Umbilical cord (tissue), 2 donors: ENCODE measurements around the gene RNF186. TPM values are rescaled to one million over a fixed set of nuclear protein-coding genes. Genes with fewer than 3 reads are reported as not detected.
"Not testable (repeated sequence)": the region's sequence is repeated elsewhere in the genome, so short reads cannot be mapped to it uniquely, and the experiment has no call there.

ENCODE experiments used
- DNase-seq: peaks from one replicate; pipeline ENCODE4 v3.0.0-alpha.2; 2015; ENCODE audit warnings: low spot score
- total RNA-seq: library from RNA; depleted of rRNA; stranded (reverse); fragments of >200 nt; gene quantifications from one replicate; pipeline ENCODE4 v1.2.3, GENCODE V29; 2014; ENCODE audit warnings: low replicate concordance; ENCODE audit not compliant: insufficient read depth

The RNF186 gene, protein sequence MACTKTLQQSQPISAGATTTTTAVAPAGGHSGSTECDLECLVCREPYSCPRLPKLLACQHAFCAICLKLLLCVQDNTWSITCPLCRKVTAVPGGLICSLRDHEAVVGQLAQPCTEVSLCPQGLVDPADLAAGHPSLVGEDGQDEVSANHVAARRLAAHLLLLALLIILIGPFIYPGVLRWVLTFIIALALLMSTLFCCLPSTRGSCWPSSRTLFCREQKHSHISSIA
- total RNA-seq, result not detected

DNA sequence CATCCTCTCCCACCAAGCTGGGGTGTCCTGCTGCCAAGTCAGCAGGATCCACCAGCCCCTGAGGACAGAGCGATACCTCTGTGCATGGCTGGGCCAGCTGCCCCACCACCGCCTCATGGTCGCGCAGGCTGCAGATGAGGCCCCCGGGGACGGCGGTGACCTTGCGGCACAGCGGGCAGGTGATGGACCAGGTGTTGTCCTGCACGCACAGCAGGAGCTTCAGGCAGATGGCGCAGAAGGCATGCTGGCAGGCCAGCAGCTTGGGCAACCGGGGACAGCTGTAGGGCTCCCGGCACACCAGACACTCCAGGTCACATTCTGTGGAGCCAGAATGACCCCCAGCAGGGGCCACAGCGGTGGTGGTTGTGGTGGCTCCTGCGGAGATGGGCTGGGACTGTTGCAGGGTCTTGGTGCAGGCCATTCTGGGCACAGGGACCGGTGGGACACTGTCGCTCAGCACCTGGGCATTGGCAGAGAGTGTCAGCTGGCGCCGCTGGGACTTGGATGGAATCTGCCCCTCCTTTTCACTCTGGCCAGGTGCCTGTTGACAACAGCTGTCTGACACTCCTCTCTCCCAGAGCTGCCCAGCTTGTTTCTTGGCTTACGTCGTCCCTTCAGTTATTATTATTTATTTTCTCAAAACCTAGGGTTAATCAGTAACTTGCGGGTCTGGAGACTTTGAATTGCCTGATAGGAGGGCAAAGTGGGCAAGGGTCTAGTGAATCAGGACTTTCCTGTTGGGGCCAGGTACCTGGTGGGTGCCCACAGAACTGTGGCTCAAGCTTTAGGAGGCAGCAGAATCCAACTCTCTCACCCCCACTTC lies at the start of gene RNF186:
Gene RNF186 (minus strand): TSS at position 603 of the 823 bp plus-strand sequence. CDS start 182 bp downstream, at position 421.
- DNase-seq, result no peak

DNA sequence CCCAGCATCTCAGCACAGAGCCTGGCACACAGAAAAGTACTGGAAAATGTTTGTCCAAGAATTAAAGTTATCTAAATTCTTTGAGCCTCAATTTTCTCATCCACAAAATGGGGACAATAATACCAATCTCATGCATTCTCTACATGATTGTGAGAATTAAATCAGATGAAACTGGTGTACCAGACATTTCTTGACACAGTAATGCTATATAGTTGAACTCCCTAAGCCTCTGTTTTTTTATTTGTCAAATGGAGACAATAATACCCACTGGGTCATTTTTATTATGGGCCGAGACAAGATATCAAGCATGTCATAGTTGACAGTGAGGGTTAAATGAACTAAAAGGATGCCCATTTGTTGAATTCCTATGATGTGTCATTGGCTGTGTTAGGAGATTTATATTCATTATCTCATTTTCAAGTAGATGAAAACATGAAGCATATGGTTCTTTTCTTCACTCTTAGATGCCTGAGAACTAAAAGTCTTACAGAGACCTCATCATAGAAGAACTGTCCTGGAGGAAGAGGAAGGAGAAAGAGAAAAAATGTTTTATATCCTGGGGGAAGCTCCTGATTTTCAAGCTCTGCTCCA lies 49.6 kb upstream of the RNF186 start:
- no peak for DNase-seq

DNA sequence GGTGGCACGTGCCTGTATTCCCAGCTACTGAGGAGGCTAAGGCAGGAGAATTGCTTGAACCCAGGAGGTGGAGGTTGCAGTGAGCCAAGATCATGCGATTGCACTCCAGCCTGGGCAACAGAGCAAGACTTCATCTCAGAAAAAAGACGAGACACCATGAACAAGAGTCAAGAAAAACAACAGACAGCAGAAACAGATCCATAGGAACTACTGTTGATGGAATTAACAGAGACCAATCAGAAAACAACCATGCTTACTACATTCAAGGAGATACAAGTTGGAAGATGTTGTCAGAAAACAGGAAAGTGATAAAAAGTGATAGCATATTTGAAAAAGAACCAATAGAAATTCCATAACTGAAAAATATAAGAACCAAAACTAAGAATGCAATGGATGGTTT lies 47.9 kb upstream of the RNF186 start:
- no peak for DNase-seq

DNA sequence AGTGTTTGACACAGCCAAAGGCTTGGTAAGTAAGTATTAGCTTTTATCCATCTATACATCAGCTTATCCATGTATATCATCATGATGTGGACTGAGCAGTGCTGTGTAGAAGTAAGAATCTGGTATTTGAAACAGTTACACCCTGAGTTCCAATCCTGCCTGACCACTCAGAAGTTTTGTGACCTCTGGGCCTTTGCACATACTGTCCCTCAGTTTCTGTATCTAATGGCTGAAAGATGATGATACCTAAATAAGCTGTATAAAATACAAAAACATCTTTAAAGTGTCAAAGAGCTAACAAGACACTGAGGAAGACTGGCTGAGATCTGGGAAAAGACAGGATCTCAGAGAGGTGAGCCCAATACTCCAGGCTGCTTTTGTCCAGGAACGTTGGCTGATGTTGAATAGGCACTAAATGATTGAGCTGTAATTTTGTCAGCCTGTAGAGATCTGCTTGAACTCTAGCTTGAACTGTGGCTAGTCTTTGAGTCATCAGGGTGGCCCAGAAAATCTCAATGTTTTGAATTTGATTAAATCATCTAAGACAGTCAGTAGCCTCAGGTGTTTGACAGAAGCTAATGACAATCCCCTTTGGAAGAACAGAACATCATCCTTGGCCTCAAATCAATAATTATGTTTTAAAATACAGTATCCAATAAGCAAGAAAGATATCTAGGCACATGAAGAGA lies 46.9 kb upstream of the RNF186 start:
- DNase-seq, result no peak

DNA sequence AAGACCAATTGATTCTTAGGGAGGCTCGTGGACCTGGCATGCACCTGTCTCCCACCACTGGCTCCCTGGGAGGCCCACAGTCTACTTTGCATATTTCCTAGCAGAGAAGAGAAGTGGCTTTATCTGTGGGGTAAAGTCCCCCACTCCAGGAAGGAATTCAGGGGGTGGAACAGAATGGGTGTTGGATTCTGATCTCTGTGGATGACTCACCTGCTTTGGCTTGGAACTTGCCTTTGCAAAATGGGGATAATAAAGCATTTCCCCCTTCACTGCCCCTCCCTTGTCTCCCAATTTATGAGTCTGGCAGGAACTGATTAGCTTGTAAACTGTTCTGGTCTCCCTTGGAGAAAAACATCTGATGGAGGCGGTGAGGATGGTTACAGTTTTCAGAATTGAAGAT lies 46.0 kb upstream of the RNF186 start:
- no peak for DNase-seq

DNA sequence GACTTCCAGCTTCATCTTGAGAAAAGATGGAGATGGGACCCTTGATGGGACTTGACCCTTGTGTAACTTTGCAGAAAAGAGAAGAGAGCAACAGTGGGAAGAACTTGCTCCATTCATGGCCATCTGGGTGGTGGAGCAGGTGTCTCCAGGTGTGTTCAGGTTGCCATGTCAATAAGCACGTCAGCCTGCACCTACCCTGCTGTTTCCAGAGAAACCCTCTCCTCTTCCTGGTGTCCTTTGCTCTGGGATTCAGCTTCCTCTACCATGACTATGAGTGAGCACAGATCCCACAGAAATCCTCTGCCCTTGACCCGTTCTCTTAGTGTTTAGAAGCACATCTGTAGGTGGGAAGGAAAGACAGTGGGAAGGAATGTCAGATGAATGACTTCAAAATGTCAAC lies 45.3 kb upstream of the RNF186 start:
- no peak for DNase-seq

DNA sequence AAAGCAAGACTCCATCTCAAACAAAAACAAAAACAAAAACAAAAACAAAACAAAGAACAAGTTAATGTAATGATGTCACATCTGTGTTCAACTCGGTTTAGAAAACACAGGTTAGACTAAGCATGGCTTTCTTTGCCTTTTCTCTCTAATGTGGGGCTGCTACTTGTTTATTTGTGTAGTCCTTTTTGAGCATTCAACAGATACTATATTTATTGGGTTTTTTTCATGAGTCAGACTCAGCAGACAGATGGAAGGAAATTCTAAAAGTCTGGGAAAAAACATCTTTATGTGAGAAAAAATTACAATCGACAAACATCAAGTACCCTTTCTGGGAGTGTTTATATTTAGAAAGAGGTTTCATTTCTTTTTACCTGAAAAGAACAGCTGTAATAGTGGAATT lies 44.8 kb upstream of the RNF186 start:
- DNase-seq, result no peak

DNA sequence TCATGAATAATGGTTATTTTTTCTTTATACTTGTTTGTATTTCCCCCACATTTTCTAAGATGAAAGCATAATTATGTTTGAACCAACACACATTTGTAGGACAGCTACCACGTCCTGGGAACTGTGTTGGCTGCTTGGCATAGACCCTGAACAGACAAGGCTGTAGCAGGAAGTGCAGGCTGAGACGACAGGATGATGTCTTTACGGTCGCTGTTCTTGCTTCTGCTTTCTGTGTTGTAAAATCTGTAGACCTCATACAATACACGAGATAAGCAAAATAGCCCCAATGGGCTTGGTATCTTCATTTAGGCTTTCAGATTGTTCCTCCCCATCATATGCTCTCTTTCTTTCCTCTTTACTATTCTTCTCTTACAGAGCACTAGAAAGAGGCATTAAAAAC lies 43.8 kb upstream of the RNF186 start:
- DNase-seq, result no peak

DNA sequence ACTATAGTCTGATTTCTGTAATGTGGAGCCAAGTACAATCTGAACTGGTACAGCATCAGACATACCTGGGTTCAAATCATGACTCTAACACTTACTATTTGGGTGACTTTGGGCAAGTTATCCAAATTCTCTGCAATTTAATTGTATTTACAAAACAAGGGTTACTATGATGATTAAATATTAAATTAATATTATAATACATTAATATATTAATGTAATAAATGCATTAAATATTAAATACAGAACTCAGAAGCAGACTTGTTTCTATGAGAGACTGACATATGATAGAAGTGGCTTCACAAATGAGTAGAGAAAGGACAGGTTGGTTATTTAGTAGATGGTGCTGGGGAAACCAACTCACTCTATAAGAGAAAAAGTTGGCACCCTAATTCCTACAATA lies 39.8 kb upstream of the RNF186 start:
- DNase-seq, result no peak

DNA sequence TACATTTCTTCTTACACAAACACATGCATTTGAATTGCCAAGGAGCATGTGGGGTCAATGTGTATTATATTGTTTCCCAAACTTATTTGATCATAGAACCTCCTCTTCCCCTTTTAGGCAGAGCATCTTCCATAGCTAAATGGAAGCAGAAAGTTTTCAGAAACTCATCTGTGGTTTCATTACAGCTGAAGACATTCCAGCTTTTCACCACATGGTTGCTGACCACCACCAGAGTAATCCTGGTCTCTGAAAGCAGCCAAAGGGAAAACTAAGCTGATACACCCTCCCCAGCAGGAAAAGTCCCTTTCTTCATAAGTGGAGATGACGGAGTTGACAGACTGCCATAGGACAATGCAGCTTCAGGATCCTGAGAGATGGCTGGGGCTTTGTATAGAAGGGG lies 37.0 kb upstream of the RNF186 start:
- DNase-seq, result no peak

DNA sequence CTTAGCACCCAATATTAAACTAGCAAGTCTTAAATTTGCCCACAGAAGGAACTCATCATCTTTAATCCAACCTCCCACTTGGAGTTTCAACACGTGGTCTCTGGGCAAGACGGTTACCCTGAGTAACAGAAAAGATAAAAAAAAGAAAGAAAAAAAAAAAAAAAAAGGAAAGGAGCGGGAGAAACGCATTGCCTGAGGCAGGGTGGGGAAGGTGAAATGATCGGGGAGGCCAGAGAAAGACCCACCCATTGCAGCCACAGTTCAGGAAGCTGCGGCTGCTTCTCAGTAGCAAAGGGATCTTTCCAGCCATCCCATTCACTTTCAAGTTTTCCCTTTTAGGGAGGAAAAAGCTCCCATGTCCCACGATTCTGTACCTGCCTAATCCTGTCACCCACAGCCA lies 35.1 kb upstream of the RNF186 start:
- no peak for DNase-seq

DNA sequence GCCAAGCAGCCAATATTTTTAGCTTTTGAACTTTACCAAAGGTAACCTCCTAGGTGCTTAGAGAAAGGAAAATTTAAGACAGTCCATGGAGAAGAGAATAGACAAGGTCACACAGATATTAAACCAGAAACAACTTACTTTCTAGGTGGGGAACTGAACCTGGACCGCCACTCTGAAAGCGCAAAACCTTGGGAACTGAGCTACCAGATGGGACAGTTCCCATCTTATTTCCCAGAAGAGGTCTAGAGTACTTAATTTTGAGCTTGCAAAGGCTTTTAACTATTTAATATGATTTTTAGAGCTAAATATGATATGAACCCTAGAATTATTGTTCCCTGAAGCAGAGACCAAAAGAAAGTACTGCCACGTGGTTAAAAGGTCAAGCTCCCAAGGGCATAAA lies 34.2 kb upstream of the RNF186 start:
- DNase-seq, result not testable (repeated sequence)

DNA sequence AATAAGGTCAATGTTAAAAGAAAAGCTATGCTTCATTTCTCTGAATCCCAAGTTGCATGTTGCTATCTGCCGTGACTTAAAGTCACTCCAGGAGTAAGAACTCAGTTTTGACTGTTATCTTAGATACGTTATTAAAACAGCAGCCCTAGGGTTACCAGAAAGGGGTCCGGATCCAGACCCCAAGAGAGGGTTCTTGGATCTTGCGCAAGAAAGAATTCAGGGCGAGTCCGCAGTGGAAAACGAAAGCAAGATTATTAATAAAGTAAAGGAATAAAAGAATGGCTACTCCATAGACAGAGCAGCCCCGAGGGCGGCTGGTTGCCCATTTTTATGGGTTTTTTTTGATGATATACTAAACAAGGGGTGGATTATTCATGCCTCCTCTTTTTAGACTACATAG lies 32.3 kb upstream of the RNF186 start:
- DNase-seq, result not testable (repeated sequence)

DNA sequence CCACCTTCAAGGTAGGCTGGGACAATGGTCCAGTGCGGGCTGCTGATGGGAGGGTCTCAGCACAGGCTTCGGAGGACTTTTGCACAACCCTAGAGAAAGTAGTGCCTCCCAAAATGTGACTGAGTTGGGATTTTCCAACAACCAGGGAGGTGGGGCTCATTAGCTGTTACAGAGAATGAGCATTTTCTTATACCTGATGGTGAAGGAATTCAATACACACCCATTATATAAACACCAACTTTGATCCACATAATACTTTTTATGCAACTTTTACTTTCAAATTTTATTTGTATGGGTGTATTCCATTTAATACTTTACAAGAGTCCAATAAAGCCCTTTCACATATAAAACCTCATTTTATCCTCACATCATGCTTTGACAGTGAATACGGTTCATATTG lies 31.3 kb upstream of the RNF186 start:
- DNase-seq, result no peak

DNA sequence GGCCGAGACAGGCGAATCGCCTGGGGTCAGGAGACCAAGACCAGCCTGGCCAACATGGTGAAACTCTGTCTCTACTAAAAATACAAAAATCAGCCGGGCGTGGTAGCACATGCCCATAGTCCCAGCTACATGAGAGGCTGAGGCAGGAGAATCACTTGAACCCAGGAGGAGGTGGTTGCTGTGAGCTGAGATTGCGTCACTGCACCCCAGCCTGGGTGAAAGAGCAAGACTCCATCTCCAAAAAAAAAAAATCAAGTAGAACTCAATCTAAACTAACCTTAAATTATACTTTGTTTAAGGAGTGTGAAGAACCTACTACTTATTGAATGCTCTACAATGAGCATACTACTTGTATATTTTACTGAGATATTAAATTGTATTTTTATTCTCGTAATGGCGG lies 30.5 kb upstream of the RNF186 start:
- DNase-seq, result no peak

DNA sequence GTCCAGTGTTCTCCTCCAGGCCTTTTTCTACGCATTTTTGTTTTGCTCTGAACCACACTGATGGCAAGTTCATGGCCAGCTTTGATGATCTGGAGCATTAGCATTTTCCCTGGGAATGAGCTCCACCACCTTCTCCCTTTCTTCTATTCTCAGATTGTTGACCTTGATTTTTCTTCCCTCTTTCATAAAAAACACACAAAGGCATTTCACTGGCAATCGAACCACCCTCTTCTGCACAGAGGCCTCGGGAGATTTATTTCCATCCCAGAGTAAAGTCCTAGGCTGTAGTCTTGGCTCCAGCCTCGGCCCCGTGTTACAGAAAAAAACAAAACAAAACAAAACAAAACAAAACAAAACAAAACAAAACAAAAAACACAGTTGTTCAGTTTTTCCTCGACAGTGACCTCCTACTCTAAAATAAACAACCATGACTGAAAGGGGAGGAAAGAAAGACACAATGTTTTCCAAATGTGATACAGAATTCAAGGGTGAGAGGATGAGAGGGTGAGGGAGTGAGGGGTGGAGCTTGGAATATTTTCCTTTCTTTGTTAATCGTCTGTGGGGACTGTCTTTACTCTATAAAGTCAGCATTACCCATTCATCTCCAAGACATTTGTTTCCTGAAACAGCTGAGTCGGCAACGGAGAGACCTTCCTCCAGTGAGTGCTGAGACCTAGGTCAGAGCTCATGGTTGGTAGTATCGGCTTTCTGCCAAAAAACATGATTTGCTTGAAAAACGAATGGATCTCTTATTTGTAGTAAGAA lies 29.8 kb upstream of the RNF186 start:
- no peak for DNase-seq

DNA sequence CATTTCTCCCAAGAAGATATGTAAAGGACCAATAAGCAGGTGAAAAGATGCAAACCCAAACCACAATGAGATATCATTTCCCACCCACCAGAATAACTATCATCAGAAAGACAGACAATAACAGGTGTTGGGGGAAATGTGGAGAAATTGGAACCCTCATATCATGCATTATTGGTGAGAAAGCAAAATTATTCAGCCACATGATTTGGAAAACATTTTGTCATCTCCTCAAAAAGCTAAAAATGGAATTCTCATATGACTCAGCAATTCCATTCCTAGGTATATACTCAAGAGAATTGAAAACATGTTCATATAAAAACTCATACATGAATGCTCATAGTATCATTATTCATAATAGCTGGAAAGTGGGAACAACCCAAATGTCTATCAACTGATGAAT lies 25.1 kb upstream of the RNF186 start:
- no peak for DNase-seq

DNA sequence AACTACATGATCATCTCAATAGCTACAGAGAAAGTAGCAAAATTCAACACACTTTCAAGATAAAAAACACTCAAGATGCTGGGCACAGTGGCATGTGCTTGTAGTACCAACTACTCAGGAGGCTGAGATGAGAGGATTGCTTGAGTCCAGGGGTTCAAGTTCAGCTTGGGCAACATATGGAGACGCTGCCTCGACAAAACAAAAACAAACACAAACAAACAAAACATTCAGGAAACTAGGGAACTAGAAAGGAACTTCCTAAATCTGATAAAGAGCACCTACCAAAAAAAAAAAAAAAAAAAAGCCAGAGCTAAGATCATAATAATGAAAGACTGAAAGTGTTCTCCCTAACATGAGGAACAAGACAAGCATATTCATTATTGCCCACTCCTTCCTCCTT lies 22.8 kb upstream of the RNF186 start:
- no peak for DNase-seq

DNA sequence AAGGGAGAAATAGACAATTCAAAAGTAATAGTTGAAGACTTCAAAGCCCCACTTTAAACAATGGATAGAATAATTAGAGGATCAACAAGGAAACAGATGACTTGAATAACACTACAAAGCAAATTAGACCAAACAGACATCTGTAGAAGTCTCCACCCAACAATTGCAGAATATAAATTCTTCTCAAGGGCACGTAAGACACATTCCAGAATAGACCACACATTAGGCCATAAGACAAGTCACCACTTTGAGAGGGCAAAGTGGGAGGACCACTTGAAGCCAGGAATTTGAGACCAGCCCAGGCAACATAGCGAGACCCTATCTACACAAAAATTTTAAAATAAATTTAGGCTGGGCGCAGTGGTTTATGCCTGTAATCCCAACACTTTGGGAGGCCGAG lies 20.5 kb upstream of the RNF186 start:
- no peak for DNase-seq

DNA sequence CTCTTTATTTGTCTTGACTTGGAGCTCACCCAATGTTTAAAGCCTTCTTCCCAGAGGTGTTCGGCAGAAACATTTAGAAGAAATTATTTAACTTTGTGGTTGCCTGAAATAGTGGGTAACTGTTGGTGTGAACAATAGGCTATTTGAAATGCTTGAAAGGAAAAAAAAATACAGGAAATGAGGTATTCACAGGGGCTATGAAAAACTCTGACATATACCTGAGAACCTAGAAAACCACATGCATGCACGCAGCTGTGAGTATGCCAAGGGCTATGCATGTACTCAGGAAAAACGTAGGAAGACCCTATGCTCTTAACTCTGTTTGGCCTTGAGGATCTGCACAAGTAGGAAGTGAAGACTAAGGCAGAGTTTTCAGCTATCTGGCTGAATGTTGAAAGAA lies 16.4 kb upstream of the RNF186 start:
- no peak for DNase-seq

DNA sequence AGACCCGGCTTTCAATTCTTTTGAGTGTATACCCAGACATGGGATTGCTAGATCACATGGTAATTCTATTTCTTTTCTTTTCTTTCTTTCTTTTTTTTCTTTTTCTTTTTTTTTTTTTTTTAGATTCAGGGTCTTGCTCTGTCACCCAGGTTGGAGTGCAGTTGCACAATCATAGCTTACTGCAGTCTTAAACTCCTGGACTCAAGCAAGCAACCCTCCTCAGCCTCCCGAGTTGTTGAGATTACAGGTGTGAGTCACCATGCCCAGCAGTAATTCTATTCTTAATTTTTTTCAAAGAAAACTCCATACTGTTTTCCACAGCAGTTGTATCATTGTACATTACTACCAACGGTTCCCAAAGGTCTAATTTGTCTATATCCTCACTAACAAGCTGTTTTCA lies 13.5 kb upstream of the RNF186 start:
- DNase-seq, result no peak

DNA sequence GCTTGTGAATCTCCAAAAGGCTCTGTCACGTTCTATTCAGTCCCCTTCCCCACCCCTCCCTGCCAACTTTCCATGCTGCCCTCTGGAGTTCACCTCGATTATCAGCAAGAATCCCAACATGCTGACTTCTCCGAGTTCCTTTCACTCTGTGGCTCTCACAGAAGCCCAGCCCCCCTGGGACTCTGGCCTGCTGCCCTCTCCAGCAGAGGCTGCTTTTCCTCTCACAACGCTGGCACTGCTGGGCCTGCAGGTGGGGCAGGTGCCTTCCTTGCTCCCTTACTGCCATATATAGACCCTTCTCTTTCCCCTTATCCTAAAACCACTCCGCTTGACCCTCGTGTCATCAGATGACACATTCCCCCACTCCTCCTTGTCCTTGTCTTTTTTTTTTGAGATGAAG lies 10.2 kb upstream of the RNF186 start:
- DNase-seq, result no peak
